Breast epithelium (tissue), 3 donors: ENCODE results near the gene CCDC127.

Source experiments
- POLR2A ChIP-seq: fragments of 450-650 bp; IDR thresholded peaks from one replicate; pipeline ENCODE4 v1.6.1; 2016; ENCODE audit warnings: antibody characterized with exemption, mild to moderate bottlenecking, moderate library complexity
- TF ChIP-seq, protein P1 (sequence below), 3 donors: fragments of 450-650 bp; IDR thresholded peaks; one replicate each; pipeline ENCODE4 v1.5.1; 2016 to 2017; ENCODE audit warnings: antibody characterized with exemption in 3 of 3, mild to moderate bottlenecking in 3 of 3, moderate library complexity in 3 of 3

DNA sequence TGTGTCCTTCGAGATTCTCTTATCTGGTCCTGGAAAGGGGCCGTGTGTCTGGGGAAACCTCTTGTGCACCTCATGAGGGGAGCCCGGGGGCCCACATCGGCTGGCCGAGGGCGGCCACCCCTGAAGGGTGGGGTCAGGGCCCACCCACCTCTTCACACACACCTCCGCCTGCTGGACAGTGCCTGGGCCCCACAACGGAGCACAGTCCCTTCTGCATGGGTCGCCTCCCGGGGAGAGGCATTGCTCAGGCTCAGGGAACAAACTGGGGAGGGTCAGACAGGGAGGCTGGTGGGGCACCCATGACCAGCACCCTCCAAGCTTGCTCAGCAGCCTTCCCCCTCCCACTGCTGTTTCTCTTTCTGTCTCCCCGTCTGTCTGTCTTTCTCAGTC, 28.0 kb downstream of the CCDC127 start:
- TF ChIP-seq, protein P1, sequence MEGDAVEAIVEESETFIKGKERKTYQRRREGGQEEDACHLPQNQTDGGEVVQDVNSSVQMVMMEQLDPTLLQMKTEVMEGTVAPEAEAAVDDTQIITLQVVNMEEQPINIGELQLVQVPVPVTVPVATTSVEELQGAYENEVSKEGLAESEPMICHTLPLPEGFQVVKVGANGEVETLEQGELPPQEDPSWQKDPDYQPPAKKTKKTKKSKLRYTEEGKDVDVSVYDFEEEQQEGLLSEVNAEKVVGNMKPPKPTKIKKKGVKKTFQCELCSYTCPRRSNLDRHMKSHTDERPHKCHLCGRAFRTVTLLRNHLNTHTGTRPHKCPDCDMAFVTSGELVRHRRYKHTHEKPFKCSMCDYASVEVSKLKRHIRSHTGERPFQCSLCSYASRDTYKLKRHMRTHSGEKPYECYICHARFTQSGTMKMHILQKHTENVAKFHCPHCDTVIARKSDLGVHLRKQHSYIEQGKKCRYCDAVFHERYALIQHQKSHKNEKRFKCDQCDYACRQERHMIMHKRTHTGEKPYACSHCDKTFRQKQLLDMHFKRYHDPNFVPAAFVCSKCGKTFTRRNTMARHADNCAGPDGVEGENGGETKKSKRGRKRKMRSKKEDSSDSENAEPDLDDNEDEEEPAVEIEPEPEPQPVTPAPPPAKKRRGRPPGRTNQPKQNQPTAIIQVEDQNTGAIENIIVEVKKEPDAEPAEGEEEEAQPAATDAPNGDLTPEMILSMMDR (IDR thresholded peaks at IDR 0.05) = no peak
- TF ChIP-seq POLR2A = no peak
